GM21576 (cell line): ENCODE results near the gene GART.

Experiments used
- ATAC-seq: cut with Tn5 transposase; IDR thresholded peaks from one replicate; pipeline ENCODE4 v1.9.1; 2021; ENCODE audit warnings: mild to moderate bottlenecking, moderate library complexity; ENCODE audit not compliant: unreplicated experiment

Gene GART

GRCh38 chr21:33554236-33554981 is 12.5 kb upstream of the GART start:
- ATAC-seq: no peak

DNA sequence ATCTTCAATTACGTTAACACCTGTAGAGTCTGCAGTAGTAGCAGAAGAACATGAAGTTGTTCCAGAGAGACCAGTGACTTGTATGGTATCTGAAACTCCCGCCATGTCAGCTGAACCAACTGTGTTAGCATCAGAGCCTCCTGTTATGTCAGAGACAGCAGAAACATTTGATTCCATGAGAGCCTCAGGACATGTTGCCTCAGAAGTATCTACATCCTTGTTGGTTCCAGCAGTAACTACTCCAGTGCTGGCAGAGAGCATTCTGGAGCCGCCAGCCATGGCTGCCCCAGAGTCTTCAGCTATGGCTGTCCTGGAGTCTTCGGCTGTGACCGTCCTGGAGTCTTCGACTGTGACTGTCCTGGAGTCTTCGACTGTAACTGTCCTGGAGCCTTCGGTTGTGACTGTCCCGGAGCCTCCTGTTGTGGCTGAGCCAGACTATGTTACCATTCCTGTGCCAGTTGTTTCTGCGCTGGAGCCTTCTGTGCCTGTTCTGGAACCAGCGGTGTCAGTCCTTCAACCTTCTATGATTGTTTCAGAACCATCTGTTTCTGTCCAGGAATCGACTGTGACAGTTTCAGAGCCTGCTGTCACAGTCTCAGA is 11.2 kb upstream of the GART start:
- ATAC-seq: no peak

GRCh38 chr21:33552093-33552998 is 10.4 kb upstream of the GART start:
- ATAC-seq: no peak

- no peak for ATAC-seq
Observed at GRCh38 chr21:33551664-33552063, 9.7 kb upstream of the GART start.

DNA sequence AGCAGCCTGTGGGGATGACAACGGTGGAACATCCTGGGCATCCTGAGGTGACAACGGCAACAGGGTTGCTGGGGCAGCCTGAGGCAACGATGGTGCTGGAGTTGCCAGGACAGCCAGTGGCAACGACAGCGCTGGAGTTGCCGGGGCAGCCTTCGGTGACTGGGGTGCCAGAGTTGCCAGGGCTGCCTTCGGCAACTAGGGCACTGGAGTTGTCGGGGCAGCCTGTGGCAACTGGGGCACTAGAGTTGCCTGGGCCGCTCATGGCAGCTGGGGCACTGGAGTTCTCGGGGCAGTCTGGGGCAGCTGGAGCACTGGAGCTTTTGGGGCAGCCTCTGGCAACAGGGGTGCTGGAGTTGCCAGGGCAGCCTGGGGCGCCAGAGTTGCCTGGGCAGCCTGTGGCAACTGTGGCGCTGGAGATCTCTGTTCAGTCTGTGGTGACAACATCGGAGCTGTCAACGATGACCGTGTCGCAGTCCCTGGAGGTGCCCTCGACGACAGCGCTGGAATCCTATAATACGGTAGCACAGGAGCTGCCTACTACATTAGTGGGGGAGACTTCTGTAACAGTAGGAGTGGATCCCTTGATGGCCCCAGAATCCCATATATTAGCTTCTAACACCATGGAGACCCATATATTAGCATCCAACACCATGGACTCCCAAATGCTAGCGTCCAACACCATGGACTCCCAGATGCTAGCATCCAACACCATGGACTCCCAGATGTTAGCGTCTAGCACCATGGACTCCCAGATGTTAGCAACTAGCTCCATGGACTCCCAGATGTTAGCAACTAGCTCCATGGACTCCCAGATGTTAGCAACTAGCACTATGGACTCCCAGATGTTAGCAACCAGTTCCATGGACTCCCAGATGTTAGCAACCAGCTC is 9.1 kb upstream of the GART start:
- no peak for ATAC-seq

DNA sequence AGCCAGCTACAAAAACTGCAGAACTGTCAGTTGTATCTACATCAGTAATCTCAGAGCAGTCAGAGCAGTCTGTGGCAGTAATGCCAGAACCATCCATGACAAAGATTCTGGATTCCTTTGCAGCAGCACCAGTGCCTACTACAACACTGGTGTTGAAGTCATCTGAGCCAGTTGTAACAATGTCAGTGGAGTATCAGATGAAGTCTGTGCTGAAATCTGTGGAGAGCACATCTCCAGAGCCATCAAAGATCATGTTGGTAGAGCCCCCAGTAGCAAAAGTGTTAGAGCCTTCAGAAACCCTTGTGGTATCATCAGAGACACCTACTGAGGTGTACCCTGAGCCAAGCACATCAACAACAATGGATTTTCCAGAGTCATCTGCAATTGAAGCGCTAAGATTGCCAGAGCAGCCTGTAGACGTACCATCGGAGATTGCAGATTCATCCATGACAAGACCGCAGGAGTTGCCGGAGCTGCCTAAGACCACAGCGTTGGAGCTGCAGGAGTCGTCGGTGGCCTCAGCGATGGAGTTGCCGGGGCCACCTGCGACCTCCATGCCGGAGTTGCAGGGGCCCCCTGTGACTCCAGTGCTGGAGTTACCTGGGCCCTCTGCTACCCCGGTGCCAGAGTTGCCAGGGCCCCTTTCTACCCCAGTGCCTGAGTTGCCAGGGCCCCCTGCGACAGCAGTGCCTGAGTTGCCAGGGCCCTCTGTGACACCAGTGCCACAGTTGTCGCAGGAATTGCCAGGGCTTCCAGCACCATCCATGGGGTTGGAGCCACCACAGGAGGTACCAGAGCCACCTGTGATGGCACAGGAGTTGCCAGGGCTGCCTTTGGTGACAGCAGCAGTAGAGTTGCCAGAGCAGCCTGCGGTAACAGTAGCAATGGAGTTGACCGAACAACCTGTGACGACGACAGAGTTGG is 8.2 kb upstream of the GART start:
- no peak for ATAC-seq

DNA sequence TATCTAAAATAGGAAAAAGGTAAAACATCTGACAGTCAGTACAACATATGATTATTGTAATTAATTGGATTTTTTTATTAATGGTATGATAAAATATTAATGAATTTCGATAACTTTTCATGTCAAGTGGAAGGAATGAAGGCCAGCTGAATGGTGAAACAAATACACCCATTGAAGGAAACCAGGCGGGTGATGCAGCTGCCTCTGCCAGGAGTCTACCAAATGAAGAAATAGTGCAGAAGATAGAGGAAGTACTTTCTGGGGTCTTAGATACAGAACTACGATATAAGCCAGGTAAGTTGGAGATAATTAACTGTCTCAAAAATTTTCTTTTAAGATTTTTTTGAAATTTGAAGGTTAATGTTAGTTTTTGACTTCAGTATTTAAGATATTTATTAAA is 4.2 kb upstream of the GART start:
- ATAC-seq: no peak

GRCh38 chr21:33544451-33545195 is 2.7 kb upstream of the GART start:
- ATAC-seq: no peak

GRCh38 chr21:33543505-33544129 is 1.7 kb upstream of the GART start:
- ATAC-seq: no peak

GRCh38 chr21:33542640-33543504 is 955 bp upstream of the GART start, which contains the start of gene SON:
TSS of gene SON (plus strand) at chr21:33543038. CDS start at chr21:33543093, 55 bp downstream.
- peak; percentile 90 for ATAC-seq

DNA sequence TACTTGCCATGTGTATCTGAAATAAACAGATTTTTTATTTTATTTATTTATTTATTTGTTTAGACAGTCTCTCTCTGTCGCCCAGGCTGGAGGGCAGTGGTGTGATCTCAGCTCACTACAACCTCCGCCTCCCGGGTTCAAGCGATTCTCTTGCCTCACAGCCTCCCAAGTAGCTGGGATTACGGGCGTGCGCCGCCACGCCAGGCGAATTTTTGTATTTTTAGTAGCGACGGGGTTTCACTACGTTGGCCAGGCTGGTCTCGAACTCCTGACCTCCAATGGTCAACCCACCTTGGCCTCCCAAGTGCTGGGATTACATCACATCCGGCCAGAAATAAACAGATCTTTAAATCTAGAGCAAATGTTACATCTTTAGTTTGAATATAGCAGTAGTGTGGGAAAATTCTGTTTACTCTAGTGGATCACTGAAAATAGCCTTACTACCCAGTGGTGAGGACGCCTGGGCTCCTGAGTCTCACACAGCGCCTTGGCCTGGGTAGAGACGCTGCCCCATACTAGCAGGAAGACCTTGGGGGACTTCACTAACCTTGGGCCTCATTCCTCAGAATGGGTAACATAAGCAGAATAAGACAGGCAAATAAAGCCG is 709 bp downstream of the GART start:
- no peak for ATAC-seq

DNA sequence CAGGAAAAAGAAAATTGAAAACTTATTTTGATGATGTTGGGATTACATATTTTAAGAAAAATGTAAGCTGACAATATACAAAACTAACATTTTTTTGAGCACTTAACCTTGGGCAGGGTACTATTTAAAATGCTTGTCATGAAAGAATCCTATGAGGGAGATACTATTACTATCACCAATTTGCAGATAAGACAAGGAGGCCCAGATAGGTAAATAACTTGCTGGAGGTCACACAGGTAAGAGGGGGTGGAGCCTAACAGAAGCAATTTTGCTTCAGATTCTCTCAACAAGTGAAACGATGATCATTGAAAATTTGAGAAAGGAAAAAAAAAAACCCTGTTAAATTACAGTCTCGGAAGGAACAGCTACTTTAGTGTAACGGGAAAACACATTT is 1.2 kb downstream of the GART start:
- no peak for ATAC-seq

GRCh38 chr21:33539616-33540015 is 2.3 kb downstream of the GART start:
- ATAC-seq: no peak

- ATAC-seq: no peak
Observed at GRCh38 chr21:33537212-33537611, 4.7 kb downstream of the GART start.

- no peak for ATAC-seq
Observed at GRCh38 chr21:33531007-33531406, 10.9 kb downstream of the GART start.

- ATAC-seq: no peak
Observed at GRCh38 chr21:33522953-33523349, 19.0 kb downstream of the GART start.

- ATAC-seq: no peak
Observed at GRCh38 chr21:33522297-33522952, 19.5 kb downstream of the GART start.
